GM13976 (cell line): ENCODE data around the gene TMBIM1.

Experiments used
- DNase-seq: peaks from one replicate; pipeline ENCODE4 v3.0.0; 2012; ENCODE audit warnings: low spot score
- in situ Hi-C: fragments of 300-500 bp; cut with MboI; formaldehyde crosslinking; loops from one replicate; pipeline ENCODE4 v1.12.0; 2022; ENCODE audit warnings: low sequenced_read_pairs, mixed read lengths, inconsistent platforms; ENCODE audit not compliant: unreplicated experiment
- TF ChIP-seq, protein P1 (sequence below): IDR thresholded peaks from 2 replicates; pipeline ENCODE4 v1.5.1; 2012; ENCODE audit warnings: borderline replicate concordance, mild to moderate bottlenecking; ENCODE audit not compliant: insufficient read depth; ENCODE audit errors: extremely low read depth, missing control alignments, control extremely low read depth

TMBIM1 gene

DNA sequence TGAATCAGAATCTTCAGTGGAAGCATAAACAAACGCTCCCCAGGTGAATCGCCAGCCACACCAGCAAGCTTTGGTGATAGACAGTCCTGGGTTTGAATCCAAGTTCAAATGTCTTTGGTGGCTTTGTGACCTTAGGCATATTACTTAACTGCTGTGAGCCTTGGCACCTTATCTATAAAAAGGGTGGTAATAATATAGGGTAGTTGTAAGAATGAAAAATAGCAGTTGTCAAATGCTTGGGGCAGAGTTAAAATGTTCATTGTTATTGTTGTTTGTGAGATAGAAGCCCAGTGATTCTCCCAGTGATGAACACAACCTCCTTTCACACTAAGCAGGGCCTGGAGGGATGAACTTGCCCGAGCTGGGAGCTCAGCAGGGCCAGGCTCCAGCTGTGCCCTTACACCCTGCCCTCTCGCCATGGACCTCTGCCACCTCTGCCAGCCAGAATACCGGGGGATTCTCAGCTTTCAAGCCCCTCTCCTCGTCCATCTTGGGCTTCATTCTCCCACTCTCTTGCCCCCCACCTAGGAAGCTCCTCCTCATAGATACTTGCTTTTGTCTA lies 6.1 kb upstream of the TMBIM1 start:
- in situ Hi-C loops, result no loop called here
- TF ChIP-seq, protein P1, sequence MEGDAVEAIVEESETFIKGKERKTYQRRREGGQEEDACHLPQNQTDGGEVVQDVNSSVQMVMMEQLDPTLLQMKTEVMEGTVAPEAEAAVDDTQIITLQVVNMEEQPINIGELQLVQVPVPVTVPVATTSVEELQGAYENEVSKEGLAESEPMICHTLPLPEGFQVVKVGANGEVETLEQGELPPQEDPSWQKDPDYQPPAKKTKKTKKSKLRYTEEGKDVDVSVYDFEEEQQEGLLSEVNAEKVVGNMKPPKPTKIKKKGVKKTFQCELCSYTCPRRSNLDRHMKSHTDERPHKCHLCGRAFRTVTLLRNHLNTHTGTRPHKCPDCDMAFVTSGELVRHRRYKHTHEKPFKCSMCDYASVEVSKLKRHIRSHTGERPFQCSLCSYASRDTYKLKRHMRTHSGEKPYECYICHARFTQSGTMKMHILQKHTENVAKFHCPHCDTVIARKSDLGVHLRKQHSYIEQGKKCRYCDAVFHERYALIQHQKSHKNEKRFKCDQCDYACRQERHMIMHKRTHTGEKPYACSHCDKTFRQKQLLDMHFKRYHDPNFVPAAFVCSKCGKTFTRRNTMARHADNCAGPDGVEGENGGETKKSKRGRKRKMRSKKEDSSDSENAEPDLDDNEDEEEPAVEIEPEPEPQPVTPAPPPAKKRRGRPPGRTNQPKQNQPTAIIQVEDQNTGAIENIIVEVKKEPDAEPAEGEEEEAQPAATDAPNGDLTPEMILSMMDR, result no peak

DNA sequence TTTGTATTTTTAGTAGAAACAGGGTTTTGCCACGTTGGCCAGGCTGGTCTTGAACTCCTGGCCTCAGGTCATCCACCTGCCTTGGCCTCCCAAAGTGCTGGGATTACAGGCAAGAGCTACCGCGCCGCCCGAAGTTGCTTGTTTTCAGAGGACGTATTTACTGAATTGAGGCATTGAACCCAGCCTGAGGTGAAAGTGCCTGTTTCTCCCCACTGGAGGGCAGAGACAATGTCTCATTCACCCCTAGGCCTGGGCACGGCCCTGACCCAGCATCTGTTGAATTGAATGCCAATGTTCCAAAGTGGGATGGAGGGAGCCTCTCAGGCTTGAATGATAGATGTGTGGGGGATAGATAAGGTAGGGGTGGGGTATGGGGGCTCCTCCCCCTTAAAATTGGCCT lies 4.5 kb upstream of the TMBIM1 start:
- DNase-seq, result no peak
- TF ChIP-seq, protein P1, result no peak
- in situ Hi-C loops, result no loop called here

More for the DNA sequence above, 6.1 kb upstream of the TMBIM1 start:
- no peak for DNase-seq

DNA sequence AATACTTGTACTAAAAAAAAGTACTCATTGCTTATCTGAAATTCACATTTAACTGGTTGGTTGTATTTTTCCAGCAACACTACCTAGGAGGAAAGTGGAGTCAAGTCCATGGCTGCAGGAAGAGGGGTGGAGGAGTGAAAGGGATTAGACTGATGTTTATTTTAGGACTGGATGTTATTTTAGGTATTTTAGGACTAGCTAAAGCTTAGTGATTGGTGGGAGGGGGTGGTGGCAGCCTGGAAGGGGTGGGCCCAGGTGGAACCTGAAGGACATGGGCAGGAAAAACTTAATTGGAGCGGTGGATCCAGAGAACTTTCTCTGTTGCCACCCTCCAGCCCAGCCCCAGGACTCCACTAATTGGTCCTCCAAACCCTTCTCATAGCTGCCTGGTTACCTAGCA lies 3.9 kb upstream of the TMBIM1 start:
- TF ChIP-seq, protein P1, result no peak
- no peak for DNase-seq
- in situ Hi-C loops, result no loop called here

DNA sequence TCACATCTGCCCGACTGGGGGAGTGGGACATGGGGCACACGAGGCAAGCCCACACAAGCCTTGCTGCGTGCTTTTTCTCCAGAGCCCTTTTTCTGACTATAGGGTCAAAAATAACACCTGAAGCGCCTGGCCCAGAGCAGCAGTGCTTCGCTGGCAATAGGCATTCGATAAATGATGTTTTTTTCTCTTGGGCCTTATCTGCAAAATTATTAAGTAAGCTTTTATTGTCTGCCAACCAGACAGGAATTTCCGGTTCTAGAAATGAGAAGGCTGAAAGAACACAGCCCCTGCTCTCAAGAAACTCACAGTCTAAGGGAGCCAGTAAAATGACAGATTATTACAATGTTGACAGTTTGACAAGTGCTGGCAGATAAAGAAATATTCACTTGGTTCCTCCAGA lies 2.7 kb upstream of the TMBIM1 start:
- in situ Hi-C loops, result no loop called here
- DNase-seq, result no peak
- TF ChIP-seq, protein P1, result no peak

DNA sequence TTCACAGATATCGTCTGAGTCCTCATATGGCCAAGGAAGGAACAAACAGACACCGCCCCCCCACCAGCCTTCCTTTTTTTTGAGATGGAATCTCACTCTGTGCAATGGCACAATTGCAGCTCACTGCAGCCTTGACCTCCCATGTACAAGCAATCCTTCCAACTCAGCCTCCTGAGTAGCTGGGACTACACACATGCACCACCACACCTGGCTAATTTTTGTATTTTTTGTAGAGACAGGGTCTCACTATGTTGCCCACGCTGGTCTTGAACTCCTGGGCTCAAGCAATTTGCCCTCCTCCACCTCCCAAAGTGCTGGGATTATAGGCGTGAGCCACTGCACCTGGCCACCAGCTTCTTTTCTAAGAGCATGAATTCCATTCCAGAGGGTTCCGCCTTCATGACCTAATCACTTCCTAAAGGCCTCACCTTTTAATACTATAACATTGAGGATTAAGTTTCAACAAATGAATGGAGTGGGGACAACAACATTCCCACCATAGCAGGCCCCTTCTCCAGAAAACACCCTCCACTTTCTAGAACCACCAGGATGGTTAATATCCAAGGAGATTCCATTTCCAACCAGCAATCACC lies 2.2 kb upstream of the TMBIM1 start:
- TF ChIP-seq, protein P1, result no peak
- in situ Hi-C loops, result no loop called here
- no peak for DNase-seq

DNA sequence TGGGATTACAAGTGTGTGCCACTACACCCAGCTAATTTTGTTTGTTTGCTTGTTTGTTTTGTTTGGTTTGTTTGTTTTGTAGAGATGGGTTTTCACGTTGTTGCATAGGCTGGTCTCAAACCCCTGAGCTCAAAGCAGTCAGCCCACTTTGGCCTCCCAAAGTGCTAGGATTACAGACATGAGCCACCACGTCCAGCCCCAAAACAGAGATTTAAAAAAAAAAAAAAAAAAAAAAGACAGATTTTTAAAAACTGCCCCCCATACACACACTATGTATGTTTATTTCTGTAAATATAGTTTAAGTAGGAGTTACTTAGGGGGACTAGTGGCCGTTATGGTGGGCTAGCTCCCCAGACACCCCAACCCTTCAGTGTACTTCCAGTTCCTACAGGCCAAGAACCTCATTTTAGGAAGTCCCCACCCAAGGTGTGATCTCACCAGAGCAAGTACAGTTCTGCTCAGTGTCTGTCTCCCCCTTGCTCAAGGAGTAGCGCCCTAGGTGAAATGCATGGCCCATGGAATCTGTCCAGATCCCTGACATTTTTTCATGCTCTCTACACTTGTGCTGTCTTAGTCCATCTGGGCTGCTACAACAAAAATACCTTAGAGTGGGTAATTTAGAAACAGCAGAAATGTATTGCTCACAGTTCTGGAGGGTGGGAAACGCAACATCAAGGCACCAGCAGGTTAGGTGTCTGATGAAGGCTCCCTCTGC lies 1.6 kb upstream of the TMBIM1 start:
- TF ChIP-seq, protein P1, result no peak
- in situ Hi-C loops, result no loop called here
- DNase-seq, result no peak
